OCI-LY3 (cell line): ENCODE data around the gene AHR.

Experiments used
- H2AFZ ChIP-seq: fragments of 200-600, 300-600 bp; shearing (Covaris generic); 2 replicates; pipeline ENCODE4 v1.6.0; 2014; ENCODE audit warnings: antibody characterized with exemption, low read depth, low read length
- H3K27ac ChIP-seq: fragments of 200-600, 300-600 bp; sonication (generic); 2 replicates; pipeline ENCODE4 v1.5.1; 2014; ENCODE audit warnings: mild to moderate bottlenecking, low read length, moderate library complexity, mixed read lengths
- H3K27me3 ChIP-seq: fragments of 200-600, 300-600 bp; sonication (generic); 2 replicates; pipeline ENCODE4 v1.6.1; 2014; ENCODE audit warnings: low read depth, low read length, mixed read lengths
- H3K36me3 ChIP-seq: fragments of 200-600, 300-600 bp; sonication (generic); replicated peaks from 2 replicates; pipeline ENCODE3; 2014; ENCODE audit warnings: low read depth, low read length, mixed read lengths
- H3K4me1 ChIP-seq: fragments of 300-600, 200-600 bp; sonication (generic); 2 replicates; pipeline ENCODE4 v1.6.1; 2014; ENCODE audit warnings: low read length, mixed read lengths
- H3K4me2 ChIP-seq: fragments of 200-600, 300-600 bp; sonication (generic); 2 replicates; pipeline ENCODE4 v1.6.1; 2014; ENCODE audit warnings: low read length, mixed read lengths
- H3K4me3 ChIP-seq: fragments of 300-600, 200-600 bp; sonication (generic); 2 replicates; pipeline ENCODE4 v1.5.1; 2014; ENCODE audit warnings: antibody characterized with exemption, mild to moderate bottlenecking, low read length, moderate library complexity
- H3K79me2 ChIP-seq: fragments of 300-600, 200-600 bp; shearing (Covaris generic); 2 replicates; pipeline ENCODE4 v1.6.1; 2014; ENCODE audit warnings: mild to moderate bottlenecking, low read length, mixed read lengths
- H3K9ac ChIP-seq: fragments of 300-600, 200-600 bp; shearing (Covaris generic); 2 replicates; pipeline ENCODE4 v1.6.0; 2014; ENCODE audit warnings: mild to moderate bottlenecking, low read length, moderate library complexity
- H3K9me3 ChIP-seq: fragments of 200-600, 300-600 bp; shearing (Covaris generic); 2 replicates; pipeline ENCODE4 v1.6.1; 2014; ENCODE audit warnings: low read length, mixed read lengths; ENCODE audit not compliant: insufficient read depth
- H4K20me1 ChIP-seq: fragments of 200-600, 300-600 bp; sonication (generic); 2 replicates; pipeline ENCODE4 v1.6.1; 2016; ENCODE audit warnings: low read length, mixed read lengths; ENCODE audit not compliant: insufficient read depth
- EZH2phosphoT487 ChIP-seq: fragments of 200-600 bp; shearing (Covaris generic); IDR thresholded peaks from 2 replicates; pipeline ENCODE4 v1.6.1; 2018; ENCODE audit warnings: antibody characterized with exemption, mixed run types, low read depth
- TF ChIP-seq, protein P1 (sequence below): fragments of 200-600, 300-600 bp; sonication (generic); IDR thresholded peaks from 2 replicates; pipeline ENCODE4 v1.5.1; 2014; ENCODE audit warnings: antibody characterized with exemption, low read length, low read depth

Gene AHR

GRCh38 chr7:17336168-17336567 is 37.7 kb downstream of the AHR start:
- Histone ChIP-seq H4K20me1 (peaks cover 78% of the 10 kb centered on the region), H3K9me3 (no peaks in the 10 kb centered on the region), H3K79me2 (peaks cover 90% of the 10 kb centered on the region), H3K4me3 (no peak overlapping the region), H3K9ac (no peak overlapping the region), H3K4me1 (peaks cover 5% of the 10 kb centered on the region; the same call in 1 of the 2 replicates), H3K27ac (no peak overlapping the region), H2AFZ (no peak overlapping the region), H3K36me3 (peaks cover 66% of the 10 kb centered on the region), H3K4me2 (no peak overlapping the region), H3K27me3 (no peaks in the 10 kb centered on the region)
- TF ChIP-seq, protein P1, sequence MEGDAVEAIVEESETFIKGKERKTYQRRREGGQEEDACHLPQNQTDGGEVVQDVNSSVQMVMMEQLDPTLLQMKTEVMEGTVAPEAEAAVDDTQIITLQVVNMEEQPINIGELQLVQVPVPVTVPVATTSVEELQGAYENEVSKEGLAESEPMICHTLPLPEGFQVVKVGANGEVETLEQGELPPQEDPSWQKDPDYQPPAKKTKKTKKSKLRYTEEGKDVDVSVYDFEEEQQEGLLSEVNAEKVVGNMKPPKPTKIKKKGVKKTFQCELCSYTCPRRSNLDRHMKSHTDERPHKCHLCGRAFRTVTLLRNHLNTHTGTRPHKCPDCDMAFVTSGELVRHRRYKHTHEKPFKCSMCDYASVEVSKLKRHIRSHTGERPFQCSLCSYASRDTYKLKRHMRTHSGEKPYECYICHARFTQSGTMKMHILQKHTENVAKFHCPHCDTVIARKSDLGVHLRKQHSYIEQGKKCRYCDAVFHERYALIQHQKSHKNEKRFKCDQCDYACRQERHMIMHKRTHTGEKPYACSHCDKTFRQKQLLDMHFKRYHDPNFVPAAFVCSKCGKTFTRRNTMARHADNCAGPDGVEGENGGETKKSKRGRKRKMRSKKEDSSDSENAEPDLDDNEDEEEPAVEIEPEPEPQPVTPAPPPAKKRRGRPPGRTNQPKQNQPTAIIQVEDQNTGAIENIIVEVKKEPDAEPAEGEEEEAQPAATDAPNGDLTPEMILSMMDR, result no peak
- no peak for TF ChIP-seq EZH2phosphoT487

GRCh38 chr7:17339139-17339538 is 40.7 kb downstream of the AHR start:
- Histone ChIP-seq H3K27ac (no peak overlapping the region), H3K4me3 (no peak overlapping the region), H3K27me3 (no peaks in the 10 kb centered on the region), H3K4me2 (no peak overlapping the region), H3K9me3 (no peaks in the 10 kb centered on the region), H3K79me2 (peaks cover 91% of the 10 kb centered on the region), H3K4me1 (peaks cover 5% of the 10 kb centered on the region; the same call in 1 of the 2 replicates), H3K9ac (no peak overlapping the region), H3K36me3 (peaks cover 58% of the 10 kb centered on the region), H2AFZ (no peak overlapping the region), H4K20me1 (peaks cover 78% of the 10 kb centered on the region)
- TF ChIP-seq, protein P1, result no peak
- TF ChIP-seq EZH2phosphoT487, result no peak

GRCh38 chr7:17339952-17340351 is 41.5 kb downstream of the AHR start:
- H3K4me1 ChIP-seq, result peaks cover 5% of the 10 kb centered on the region; the same call in 1 of the 2 replicates
- TF ChIP-seq EZH2phosphoT487, result no peak
- TF ChIP-seq, protein P1, result no peak
- peaks cover 91% of the 10 kb centered on the region for H3K79me2 ChIP-seq
- H3K4me3 ChIP-seq, result no peak overlapping the region
- peaks cover 78% of the 10 kb centered on the region for H4K20me1 ChIP-seq
- no peak overlapping the region for H3K9ac ChIP-seq
- no peak overlapping the region for H3K27ac ChIP-seq
- H3K27me3 ChIP-seq, result no peaks in the 10 kb centered on the region
- H3K4me2 ChIP-seq, result no peak overlapping the region
- no peaks in the 10 kb centered on the region for H3K9me3 ChIP-seq
- H3K36me3 ChIP-seq, result peaks cover 52% of the 10 kb centered on the region
- no peak overlapping the region for H2AFZ ChIP-seq

DNA sequence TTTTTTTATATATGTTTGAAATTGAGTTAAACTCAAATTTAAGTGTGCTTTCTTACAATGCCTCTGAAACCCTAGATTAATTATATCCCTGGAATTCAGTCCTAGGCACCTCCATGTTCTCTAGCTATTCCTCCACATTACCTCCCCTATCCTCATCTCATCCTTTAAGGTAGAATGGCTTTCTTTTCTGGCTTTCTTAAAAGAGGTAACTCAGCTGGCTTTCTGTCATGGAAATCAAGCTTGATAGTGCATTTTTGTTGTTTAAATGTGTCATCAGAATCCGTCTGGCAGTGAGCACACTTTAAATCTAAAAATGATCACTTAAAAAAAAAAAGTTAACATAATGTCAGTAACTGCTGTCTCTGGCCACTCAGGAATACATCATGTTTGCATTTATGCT is 42.2 kb downstream of the AHR start:
- Histone ChIP-seq H3K9me3 (no peaks in the 10 kb centered on the region), H3K4me3 (no peak overlapping the region), H2AFZ (no peak overlapping the region), H3K9ac (no peak overlapping the region), H3K27me3 (no peaks in the 10 kb centered on the region), H3K4me2 (no peak overlapping the region), H3K27ac (no peak overlapping the region), H3K4me1 (peaks cover 5% of the 10 kb centered on the region; the same call in 1 of the 2 replicates), H4K20me1 (peaks cover 76% of the 10 kb centered on the region), H3K79me2 (peaks cover 92% of the 10 kb centered on the region), H3K36me3 (peaks cover 49% of the 10 kb centered on the region)
- TF ChIP-seq, protein P1, result no peak
- no peak for TF ChIP-seq EZH2phosphoT487
